HG02840 (cell line): ENCODE data around the gene CFAP221.

Experiments
- ATAC-seq: cut with Tn5 transposase; IDR thresholded peaks from one replicate; pipeline ENCODE4 v1.9.1; 2021; ENCODE audit warnings: mild to moderate bottlenecking, moderate library complexity, moderate number of reproducible peaks; ENCODE audit not compliant: unreplicated experiment, low FRiP score

Gene CFAP221

DNA sequence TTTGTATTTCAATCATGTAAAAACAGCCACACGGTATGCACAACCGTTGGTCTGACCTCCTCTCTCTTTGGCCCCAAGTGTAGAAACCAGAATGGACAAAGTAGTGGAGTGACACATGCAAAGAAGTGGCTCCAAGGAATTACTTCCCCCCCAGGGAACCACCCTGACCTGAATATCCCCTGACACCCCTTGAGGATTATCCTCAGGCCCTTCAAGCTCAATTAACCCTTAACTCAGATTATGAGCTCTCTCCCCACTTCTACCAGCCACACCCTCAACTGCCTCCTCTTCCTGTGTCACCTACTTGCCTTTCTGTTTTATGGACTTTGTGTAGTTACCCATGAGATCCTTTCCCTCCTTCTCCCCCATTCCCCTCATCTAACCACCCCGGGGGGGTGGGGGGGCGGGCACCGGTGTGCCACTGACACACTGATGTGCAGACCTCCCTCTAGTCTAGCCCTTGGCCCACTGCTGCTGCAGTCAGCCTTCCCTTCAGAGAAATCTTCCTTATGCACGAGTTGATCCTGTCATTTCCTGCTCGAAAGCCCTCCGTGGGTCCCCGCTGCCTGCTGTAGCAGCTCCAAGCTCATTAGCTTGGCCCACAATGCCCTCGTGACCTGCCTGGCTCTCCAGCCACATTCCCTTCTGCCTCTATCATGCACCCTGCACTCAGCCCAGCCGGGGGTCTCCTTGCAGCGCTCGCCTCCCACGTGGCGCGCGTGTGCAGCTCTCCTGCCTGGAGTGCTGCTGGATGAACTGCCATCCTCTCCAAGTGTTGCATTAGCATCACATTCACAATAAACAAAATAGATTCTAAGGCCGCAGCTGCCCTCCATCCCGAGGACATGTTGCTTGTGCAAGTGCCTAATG lies 94.7 kb downstream of the CFAP221 start:
- no peak for ATAC-seq

DNA sequence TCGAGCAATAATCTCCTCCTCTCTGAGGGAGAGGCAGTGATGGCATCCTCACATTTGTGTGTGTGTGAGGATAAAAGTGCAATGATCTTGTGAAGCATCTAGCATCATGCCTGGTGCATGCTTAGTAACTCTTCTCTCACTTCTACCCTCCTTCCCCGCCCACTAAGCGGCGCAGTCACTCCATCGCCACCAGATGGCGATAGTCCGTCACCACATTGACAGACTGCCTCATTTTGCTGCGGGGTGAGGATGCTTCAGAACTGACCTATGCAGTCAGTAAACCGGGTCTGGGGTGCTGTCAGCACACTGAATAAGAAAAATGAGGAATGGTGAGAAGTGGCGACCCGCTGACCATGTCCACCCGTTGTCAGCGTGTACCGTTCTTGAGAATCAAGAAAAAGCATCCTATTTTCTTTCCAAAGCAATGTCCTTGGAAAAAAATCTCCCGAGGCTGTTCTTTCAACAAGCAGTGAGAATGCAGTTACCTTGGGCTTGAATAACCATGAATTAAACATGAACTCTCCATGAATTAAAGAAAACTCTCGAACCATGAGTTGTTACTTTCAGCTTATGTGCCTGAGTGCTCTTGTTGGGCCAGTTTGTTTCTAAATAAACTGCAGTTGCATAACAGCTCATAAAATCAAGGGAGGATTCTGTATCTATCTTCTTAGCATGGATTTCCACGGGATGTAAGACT lies 97.5 kb downstream of the CFAP221 start:
- peak; percentile 71 for ATAC-seq

DNA sequence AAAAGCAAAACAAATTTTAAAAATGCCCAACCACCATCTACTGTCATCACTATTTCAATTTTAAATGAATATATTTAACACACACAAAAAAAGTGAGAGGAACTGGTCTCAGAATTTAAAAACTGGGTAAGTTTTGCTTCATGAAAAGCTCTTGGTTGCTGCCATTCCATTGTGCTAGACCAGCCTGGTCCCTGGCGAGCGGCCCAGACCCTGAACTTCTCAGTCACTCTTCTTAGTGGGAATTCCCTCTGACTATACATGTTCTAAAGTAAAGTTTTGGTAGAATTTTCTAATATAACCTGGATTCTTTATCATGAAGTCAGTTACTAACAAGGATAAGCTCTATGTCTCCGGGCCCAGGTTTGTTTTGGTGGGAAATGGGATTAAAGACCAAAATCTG lies 99.9 kb downstream of the CFAP221 start:
- no peak for ATAC-seq

DNA sequence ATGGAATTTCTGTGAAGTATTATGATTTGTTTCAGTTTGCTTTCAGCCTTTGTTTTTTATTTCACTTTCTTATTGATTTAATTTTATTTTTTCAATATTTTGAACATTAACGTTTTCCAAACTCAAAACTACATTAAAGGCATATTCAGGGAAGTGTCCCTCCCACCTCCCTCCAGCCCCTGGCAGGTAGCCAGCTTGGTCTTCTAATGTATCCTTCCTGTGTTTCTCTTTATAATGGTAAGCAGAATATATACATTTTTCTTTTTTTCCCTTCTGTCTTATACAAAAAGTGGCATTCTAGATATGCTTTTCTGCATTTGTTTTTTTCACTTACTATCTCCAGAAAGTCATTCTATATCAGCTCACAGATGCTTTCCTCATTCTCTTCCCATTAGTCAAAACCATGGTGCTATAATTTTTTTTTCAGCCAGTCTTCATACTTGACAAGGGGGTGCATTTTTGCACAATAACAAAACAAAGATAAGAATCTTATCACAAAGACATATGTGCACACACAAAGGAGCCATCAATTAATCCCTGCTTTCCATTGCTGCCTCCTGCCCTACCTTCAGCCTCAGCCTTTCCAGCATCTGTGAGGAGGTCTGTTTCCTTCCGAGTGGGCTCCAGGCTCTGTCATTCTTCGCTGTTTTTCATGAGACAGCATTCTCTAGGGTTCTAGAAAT lies 101.1 kb downstream of the CFAP221 start:
- no peak for ATAC-seq

DNA sequence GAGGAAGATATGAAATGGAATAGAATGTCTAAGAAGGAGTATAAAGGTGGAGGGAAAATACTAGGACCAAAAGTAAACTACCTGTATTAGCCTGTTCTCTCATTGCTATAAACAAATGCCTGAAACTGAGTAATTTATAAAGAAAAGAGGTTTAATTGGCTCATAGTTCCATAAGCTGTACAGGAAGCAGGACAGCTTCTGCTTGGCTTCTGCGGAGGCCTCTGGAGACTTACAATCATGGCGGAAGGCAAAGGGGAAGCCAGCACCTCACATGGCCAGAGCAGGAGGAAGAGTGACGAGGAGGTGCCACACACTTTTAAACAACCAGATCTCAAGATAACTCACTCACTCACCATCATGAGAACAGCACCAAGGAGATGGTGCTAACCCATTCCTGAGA lies 101.9 kb downstream of the CFAP221 start:
- ATAC-seq = no peak

DNA sequence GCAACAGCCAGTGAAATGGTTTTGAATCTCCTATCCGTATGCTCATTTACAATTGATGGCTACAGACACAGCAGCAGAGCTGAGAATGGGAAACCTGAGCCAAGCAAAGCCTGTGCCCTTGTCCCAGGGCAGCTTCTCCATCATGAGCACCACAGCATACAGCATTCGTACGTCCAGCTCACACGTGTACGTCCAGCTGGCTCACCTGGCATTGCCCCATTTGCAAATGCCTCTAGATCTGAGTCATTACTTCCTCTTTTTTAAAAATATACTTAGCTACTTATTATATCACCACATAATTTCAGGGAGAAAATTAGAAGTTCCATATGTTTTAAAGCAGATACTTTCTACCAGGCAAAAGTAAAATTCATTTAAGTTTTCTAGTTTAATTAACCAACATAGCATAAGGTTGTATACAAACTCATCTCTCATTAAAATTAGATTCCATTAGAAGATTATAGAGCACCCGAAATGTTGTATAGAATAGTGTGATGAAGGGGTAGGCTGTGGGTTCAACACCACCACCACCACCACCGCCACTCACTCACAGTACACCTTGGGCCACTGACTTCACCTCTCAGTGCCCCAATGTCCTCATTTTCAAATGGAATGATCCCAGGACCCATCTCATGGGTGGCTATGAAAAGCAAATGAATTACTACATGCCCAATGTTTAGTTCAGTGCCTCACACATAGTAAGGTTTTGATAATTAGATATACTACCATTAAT lies 103.4 kb downstream of the CFAP221 start:
- ATAC-seq = peak; percentile 65

DNA sequence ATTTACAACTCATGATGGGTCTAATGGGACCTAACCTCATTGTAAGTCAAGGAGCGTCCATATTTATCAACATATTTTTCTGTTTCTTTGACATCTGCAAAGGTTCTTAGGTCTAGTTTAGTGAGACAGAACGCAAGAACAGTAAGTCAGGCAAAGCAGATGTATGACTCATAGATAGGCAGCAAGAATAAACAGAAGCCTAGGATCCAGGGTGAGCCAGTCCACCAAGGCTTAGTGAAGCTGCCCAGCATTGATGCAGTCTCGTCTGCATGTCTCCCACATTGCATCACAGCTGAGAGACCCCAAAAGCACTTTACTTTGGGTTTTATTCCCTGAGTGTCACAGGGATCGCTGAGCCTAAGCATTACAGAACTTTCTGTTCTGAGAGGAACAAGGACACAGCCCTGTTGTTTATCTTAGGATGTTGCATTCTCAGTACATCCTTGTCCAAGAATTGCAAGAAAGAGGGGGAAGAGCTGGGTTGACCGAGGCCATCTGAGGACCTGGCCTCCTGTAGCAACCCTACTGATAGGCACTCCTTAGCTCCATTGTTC lies 105.2 kb downstream of the CFAP221 start:
- ATAC-seq = no peak

DNA sequence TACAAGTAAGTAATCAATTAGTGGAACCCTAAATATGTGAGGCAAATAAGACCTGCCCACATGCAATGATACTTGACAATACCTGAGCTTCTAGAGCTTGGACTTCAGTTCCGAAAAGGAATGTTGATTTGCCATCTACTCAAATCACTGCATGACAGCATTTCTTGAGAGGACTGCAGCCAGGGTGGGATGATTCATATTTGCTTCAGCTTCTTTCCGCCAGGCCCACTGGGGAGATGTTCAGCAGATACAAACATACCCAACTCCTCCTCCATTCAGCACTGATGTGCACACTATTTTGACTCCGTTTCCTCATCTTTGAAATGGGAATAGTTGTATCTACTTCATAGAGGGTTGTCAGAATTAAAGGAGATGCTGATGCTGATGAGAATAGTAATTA lies 106.0 kb downstream of the CFAP221 start:
- no peak for ATAC-seq

DNA sequence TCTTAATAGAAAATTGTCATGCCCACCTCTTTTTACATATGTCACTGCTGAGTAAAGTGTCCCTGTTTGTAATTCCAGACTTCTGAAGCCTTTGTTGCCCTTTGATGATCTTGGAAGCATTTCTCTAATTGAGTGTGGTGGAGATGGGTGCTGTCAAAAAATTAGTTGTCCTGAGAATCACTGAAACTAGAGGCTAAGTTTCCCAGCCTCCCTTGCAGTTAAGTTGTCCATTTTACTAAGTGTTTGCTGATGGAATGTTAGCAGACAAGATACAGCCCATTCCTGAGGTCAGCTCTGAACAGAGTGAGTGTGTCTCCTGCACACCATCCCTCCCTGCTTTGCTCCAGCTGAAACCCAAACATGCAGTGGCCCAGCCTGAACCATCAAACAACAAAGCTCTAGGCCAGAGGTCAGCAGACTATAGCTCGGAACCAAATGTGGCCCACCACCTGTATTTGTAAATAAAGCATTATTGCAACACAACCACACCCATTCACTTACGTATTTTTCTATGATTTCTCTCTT lies 106.7 kb downstream of the CFAP221 start:
- no peak for ATAC-seq

DNA sequence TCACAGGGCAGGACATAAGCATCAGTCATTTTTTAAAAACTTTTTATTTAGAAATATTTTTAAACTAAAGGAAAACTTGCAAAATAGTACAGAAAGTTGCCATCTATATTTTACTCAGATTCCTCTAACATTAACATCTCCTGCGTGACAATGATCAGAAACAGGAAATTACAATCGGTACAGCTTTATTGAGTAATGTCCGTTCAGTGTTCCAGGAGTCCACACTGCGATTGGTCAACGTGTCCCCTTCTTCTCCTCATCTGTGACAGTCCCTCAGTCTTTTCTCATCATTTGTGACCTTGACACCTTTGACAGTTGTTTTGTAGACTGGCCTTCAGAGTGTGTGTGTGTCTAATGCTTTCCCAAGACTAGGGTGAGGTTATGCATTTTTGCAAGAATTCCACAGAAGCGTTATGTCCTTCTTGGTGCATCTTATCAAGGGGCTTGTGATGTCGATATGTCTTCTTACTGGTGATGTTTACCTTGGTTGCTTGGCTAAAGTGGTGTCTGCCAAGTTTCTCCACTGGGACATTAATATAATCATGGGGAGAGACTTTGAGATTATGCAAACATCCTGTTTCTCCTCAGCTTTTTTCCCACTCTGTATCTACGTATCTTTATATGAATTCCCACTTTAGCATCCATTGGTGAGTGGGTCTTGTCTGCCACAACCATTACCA lies 113.4 kb downstream of the CFAP221 start:
- no peak for ATAC-seq

DNA sequence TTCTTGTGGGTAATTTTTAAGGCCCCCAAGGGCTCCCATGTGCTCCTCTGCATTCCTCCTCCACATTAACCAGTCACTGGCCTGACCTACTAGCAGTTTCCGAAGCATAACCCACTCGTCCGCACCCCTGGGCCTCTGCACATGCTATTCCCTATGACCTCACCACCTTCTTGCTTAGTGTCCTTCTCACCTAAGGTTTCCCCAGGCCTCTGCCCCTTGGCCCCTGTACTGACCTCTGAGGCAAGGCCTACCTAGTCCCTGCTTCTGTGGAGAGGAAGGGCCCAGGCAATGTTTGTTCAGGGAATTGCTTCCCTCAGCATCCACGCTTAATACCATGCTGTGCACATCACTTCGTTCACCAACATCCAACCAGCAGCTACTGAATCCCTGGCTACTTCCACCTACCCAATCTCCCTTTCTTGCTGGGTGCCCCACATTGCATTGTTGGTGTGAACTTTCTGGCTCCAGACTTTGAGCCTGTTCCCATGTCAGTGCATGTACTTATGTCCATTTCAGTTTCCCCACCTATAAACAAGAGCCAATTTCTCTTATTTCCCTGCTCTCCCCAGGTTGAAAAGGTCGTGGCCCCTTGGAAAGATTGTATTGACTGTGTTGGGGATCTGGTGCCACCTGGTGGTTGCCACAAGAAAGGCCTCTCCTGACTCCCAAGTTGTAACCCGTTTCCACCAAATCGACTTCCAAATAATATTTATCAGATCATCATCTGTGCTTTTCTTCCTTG lies 115.5 kb downstream of the CFAP221 start:
- no peak for ATAC-seq

DNA sequence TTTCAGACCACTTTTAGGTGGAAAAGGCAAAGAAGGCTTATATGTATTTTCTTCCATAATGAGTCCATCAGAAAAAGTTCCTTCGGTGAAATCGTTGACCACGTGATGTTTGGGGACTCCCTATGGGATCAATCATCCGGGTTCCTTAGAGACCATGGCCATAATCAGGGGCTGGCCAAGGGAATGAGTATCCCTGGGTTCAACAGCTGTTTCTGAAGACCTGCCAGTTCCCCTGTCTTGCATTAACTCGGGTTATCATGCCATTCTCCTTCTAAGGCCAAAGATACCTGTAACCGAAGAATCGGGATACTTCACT lies 116.1 kb downstream of the CFAP221 start:
- ATAC-seq = no peak

DNA sequence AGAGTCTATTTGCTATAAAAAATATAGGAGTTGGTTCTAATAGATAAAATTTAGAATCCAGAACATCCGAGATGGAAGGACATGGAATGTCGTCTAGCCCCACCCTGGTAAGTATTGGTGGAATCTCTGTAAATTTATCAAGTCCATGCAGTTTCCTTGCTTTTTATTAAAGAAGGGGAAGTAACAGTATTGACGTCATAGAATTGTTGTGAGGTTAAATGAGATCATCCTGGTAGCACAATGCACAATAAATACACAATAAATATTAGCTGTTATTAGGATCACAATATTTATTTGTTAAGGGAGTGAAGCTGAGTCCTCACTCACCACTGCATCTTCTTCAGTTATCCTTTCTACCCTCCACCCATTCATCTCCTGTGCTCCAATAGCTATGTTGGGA lies 118.0 kb downstream of the CFAP221 start:
- ATAC-seq = no peak

DNA sequence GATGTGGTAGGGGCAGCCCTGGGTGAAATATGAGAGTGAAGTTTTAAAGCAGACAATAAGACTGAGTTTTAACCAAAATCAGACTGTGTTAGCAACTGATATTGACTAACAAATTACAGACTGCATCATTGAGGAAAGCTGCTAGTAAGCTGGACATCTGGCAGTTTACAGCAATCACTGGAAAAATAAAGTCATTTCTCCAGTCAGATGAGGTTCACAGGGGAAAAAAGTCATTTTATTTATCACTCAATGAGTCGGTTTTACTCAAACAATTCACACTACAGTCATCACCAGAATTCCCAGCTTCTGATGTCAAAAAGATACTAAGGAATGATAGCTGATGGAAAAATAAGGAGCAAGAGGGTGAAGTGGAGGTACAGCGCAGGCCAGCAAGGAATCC lies 124.3 kb downstream of the CFAP221 start:
- ATAC-seq = no peak

DNA sequence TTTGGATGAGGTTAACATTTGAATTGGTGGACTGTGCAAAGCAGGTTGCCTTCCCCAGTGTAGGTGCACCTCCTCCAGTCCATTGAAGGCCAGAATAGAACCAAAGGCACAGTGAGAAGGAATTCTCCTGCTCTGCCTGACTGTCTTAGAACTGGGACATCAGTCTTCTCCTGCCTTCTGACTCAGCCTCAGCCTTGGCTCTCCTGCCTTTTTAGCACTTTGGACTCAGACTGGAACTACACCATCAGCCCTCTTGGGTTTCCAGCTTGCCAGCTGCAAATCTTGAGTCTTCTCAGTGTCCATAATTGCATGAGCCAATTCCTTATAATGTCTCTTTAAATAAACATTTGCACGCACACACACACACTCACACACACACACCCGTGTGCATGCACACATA lies 126.8 kb downstream of the CFAP221 start:
- ATAC-seq = no peak

DNA sequence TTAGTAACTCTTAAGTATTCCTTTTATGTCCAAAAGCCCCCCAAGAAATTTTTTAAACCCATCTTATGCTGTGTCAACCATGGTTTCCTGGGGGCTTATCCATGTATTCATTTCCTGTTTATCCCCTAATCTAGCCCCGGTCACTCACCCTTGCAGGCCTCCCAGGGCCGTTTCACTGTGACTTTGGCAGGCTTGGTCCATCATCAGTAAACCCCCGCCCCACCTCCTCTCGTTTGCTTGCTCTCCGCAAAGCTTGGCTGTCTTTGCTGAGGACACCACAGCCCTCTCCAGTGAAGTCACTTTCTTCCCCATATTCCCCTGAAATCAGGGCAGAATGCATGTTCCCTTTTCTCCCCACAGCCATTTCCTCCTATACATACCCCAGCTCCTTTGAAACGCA lies 127.5 kb downstream of the CFAP221 start:
- no peak for ATAC-seq

DNA sequence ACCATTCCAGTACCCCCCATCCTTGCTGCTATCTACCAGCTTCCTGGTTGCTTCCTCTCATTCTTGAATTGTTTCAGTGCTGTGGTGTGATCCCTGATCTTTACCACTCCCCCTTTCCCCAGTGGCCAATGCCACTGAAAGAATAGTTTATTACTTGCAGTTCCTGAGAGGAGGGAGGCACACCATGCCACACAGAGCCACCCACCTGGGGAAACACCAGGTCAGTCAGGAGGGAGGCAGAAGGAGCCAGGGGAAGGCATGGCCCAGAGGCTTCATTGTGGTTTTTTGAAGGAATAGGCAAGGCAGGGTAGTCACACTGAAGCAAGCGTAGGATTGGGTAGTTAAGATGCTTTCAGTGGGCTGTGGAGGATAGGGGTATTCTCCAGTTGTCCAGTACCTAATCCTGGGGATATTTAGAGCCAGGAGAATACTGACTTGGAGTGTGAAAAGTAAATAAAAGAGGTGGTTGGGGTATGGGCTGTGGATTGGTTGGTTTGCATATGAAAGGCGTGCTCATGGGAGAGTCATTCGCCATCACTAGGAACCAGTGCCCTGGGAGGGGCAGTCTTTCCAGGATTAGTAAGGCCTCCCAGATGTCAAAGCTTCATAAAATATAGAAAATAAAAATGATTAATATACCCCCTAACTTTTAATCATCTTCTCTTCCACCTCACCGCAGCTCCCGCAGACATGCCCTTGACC lies 128.1 kb downstream of the CFAP221 start:
- ATAC-seq = no peak

DNA sequence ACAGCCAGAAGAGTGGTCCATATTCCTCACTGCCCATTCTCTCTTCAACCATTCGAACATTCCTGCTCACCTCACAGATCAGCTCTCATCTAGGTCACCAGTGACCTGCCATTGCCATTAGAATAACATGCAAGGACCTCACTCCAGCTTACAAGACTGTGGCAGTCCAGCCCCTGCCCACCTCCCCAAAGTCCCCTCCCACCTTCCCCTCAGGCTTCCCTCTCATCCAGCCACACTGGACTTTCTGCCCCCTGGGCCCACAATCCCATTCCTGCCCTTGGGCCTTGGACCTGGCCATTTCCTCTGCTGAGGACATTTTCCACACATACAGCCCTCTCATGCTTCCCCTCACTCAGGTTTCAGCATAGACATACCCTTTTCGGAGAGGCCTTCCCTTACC lies 129.5 kb downstream of the CFAP221 start:
- no peak for ATAC-seq
